Measurements from ENCODE around the gene ZMYND10.

Gene ZMYND10

GRCh38 chr3:50294492-50295403 lies 50.8 kb downstream of the ZMYND10 start:
- no peak for TF ChIP-seq CTCF (conservative IDR thresholded peaks at IDR 0.05)
- H3K27ac ChIP-seq = no peak overlapping the region

DNA sequence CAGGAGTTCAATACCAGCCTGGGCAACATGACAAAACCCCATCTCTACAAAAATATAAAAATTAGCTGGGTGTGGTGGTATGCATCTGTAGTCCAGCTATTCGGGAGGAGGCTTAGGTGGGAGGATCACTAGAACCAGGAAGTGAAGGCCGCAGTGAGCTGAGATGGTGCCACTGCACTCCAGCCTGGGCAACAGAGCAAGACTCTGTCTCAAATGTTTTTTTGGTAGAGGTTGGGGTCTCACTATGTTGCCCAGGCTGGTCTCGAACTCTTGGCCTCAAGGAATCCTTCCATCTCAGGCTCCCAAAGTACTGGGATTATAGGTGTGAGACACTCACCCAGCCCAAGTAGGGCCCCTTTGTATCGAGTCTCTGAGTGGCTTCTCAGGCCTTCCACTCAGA lies 51.4 kb downstream of the ZMYND10 start:
- TF ChIP-seq CTCF (conservative IDR thresholded peaks at IDR 0.05) = no peak
- no peak overlapping the region for H3K27ac ChIP-seq

DNA sequence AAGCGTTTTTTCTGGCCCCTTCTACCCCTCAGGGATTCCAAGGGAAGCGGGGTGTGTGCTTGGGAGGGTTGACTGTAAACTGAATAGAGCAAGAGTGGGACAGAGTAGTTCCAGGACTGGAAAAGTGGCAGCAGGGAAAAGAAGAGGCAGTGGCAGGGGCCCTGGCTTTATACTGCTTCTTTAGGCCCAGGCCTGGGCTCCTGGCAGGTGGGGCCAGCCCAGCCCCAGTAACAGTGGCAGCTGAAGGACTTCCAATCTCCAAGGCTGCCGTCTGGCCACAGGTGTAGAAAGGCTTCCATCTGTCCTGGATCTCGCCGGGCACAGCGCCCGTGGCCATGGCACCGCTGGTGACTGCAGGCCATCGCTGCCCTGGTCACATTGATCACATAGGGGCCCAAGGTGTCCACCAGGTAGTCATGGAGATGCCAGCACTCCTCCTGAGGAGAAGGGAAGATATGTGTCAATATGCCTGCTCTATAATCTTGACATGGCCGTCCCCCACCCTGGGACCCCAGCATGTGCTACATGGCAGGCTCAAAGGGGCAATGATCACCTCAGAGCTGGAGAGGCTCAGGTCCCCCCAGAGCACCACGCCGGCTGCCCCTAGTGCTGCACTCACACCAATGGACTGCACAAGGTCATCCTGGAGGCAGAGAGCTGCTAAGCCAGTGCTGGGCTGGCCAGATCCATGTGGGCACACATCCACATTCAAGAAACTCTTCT lies 52.3 kb downstream of the ZMYND10 start:
- H3K27ac ChIP-seq = peak overlapping the region; percentile 99
- no peak for TF ChIP-seq CTCF (conservative IDR thresholded peaks at IDR 0.05)

- no peak for TF ChIP-seq CTCF (conservative IDR thresholded peaks at IDR 0.05)
- peak within 1 kb of the TSS; percentile 99 for H3K27ac ChIP-seq
These were observed 53.1 kb downstream of the ZMYND10 start, which contains the start of gene IFRD2 for GRCh38 chr3:50292159-50293078. IFRD2 (minus strand) TSS chr3:50292429; CDS start chr3:50292274, 155 bp downstream.

Measured in VCaP (cell line).